Measurements from ENCODE around the gene SLC41A3.

SLC41A3 gene

DNA sequence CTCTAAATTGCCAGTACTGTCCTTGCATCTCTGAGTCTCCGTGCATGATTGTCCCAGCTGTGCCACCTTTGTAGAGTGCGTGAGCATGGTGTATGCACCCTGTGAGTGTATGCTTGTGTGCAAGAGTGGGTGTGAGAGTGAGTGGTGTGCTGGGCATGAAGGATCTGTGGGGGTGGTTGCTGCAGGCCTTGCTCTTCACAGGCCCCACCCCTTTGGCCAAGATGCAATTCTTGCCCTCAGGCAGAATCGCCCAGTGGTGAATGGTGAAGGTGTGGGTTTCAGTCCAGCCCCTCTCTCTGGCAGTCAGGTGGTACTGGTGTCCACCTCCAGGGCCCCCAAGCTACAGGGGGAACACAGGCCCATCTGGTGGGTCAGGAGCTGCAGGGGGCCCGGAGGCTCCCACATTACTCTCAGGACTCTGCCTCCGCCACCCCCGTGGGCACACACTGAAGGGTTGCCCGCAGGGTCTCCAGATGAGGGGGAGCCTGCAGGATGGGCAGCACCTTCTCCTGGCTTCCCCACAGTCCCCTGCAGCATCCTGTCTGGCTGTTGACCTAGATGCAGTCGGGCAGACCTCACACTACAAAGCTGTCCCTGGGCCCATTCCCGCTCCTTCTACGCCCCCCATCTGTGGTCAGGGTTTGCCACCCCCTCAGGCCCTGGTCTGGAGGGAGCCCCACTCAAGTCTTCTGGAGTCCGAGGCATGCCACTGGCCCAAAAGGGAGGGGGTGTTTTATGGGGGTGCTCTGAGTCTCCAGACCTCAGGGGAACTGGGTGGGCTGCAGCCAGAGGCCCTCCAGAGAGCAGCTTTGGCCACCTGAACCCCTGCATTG, 123.3 kb downstream of the SLC41A3 start:
- H3K9me2 ChIP-seq (replicated peaks; ENCODE audit: control insufficient read depth, low read length), result no peaks in the 10 kb centered on the region
- no peaks in the 10 kb centered on the region for H3K79me2 ChIP-seq (ENCODE audit: control insufficient read depth, low read length)
- H3K36me3 ChIP-seq (ENCODE audit: control insufficient read depth, low read length), result no peaks in the 10 kb centered on the region
- H3K4me3 ChIP-seq (ENCODE audit: low read length), result no peak overlapping the region
- no peaks in the 10 kb centered on the region for H3K4me1 ChIP-seq (ENCODE audit: control insufficient read depth, low read length)
- no peaks in the 10 kb centered on the region for H3K9me3 ChIP-seq (ENCODE audit: control insufficient read depth, insufficient read depth, low read length)
- no peak overlapping the region for H3K4me2 ChIP-seq (ENCODE audit: low read length)
- no peaks in the 10 kb centered on the region for H4K20me1 ChIP-seq (ENCODE audit: control insufficient read depth, insufficient read depth, low read depth, low read length)
- H3F3A ChIP-seq (ENCODE audit: control insufficient read depth, insufficient read depth), result no peaks in the 10 kb centered on the region
- no peak overlapping the region for H3K27ac ChIP-seq (ENCODE audit: low read depth, low read length)
- 0 out of 2 replicates have a peak, but pooled peaks cover 5% of the 10 kb centered on the region for H3K27me3 ChIP-seq (ENCODE audit: control insufficient read depth, low read length)
- TF ChIP-seq, protein P1, sequence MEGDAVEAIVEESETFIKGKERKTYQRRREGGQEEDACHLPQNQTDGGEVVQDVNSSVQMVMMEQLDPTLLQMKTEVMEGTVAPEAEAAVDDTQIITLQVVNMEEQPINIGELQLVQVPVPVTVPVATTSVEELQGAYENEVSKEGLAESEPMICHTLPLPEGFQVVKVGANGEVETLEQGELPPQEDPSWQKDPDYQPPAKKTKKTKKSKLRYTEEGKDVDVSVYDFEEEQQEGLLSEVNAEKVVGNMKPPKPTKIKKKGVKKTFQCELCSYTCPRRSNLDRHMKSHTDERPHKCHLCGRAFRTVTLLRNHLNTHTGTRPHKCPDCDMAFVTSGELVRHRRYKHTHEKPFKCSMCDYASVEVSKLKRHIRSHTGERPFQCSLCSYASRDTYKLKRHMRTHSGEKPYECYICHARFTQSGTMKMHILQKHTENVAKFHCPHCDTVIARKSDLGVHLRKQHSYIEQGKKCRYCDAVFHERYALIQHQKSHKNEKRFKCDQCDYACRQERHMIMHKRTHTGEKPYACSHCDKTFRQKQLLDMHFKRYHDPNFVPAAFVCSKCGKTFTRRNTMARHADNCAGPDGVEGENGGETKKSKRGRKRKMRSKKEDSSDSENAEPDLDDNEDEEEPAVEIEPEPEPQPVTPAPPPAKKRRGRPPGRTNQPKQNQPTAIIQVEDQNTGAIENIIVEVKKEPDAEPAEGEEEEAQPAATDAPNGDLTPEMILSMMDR (IDR thresholded peaks at IDR 0.05; ENCODE audit: low read depth, low read length, poor library complexity, severe bottlenecking), result no peak
- TF ChIP-seq EZH2phosphoT487 (IDR thresholded peaks at IDR 0.05; ENCODE audit: borderline replicate concordance, low read length), result no peak

DNA sequence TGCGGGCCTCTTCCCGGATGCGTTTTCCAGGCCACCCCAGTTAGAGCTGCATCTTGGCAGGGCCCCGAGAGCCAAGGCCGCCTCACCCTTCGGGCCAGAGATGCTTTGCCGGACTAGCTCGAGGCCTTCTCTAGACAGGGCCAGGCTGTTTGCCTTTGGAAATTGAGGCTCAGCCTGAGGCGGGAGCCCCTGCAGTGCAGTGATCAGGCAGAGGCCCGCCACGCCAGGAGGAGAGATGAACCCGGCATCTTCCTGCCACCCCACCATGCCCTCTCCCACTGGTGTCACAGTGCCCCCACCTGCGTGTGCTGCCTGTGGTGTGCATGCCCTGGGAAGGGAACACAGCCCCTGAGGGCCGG, 123.9 kb downstream of the SLC41A3 start:
- H3K9me2 ChIP-seq (replicated peaks; ENCODE audit: control insufficient read depth, low read length), result no peaks in the 10 kb centered on the region
- H3K27ac ChIP-seq (ENCODE audit: low read depth, low read length), result no peak overlapping the region
- no peaks in the 10 kb centered on the region for H3K9me3 ChIP-seq (ENCODE audit: control insufficient read depth, insufficient read depth, low read length)
- no peak overlapping the region for H3K4me2 ChIP-seq (ENCODE audit: low read length)
- TF ChIP-seq, protein P1 (IDR thresholded peaks at IDR 0.05; ENCODE audit: low read depth, low read length, poor library complexity, severe bottlenecking), result no peak
- no peak for TF ChIP-seq EZH2phosphoT487 (IDR thresholded peaks at IDR 0.05; ENCODE audit: borderline replicate concordance, low read length)
- peaks cover 5% of the 10 kb centered on the region; the same call in 1 of the 2 replicates for H3K27me3 ChIP-seq (ENCODE audit: control insufficient read depth, low read length)
- no peaks in the 10 kb centered on the region for H3K36me3 ChIP-seq (ENCODE audit: control insufficient read depth, low read length)
- H4K20me1 ChIP-seq (ENCODE audit: control insufficient read depth, insufficient read depth, low read depth, low read length), result no peaks in the 10 kb centered on the region
- H3K4me3 ChIP-seq (ENCODE audit: low read length), result no peak overlapping the region
- peaks cover 2% of the 10 kb centered on the region; the same call in 1 of the 2 replicates for H3K4me1 ChIP-seq (ENCODE audit: control insufficient read depth, low read length)
- no peaks in the 10 kb centered on the region for H3K79me2 ChIP-seq (ENCODE audit: control insufficient read depth, low read length)
- H3F3A ChIP-seq (ENCODE audit: control insufficient read depth, insufficient read depth), result no peaks in the 10 kb centered on the region

DNA sequence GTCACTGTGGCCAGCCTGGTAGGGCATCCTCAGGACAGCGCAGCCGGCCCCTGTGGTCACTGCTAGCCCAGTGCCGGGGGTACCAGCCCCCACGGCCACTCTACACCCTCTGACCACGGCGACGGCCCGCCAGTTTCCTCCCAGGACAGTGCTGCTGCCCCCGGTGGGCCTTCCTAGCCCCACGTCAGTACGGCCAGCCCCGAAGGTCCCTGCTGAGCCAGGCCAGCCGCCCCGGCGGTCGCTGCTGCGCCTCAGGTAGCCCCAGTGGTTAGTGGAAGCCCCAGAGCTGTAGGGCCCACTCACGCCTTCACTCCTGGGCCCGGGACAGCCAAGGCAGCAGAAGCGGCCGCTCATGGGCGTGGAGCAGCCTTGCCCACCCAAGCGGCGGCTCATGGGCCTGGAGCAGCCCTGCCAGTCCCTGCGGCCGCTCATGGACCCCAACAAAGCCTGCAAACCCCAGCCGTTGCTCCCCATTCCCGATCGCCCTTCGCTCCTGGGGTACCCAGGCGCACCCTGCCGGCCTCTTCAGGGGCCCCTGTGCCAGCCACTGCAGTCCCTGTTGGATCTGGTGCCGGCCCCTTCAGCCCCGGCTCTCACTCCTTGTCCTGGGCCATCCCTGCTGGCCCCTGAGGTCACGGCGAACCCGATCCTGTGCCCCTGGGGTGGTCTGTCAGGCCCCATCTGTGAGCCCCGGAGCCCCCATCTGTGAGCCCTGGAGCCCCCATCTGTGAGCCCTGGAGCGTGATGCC, 124.4 kb downstream of the SLC41A3 start:
- Histone ChIP-seq H4K20me1 (ENCODE audit: control insufficient read depth, insufficient read depth, low read depth, low read length) (no peaks in the 10 kb centered on the region), H3K27me3 (ENCODE audit: control insufficient read depth, low read length) (peaks cover 5% of the 10 kb centered on the region; the same call in 1 of the 2 replicates), H3K9me2 (replicated peaks; ENCODE audit: control insufficient read depth, low read length) (no peaks in the 10 kb centered on the region), H3K4me3 (ENCODE audit: low read length) (no peak overlapping the region), H3K4me1 (ENCODE audit: control insufficient read depth, low read length) (peaks cover 2% of the 10 kb centered on the region; the same call in 1 of the 2 replicates), H3K79me2 (ENCODE audit: control insufficient read depth, low read length) (no peaks in the 10 kb centered on the region), H3K4me2 (ENCODE audit: low read length) (no peak overlapping the region), H3K27ac (ENCODE audit: low read depth, low read length) (no peak overlapping the region), H3K36me3 (ENCODE audit: control insufficient read depth, low read length) (no peaks in the 10 kb centered on the region), H3F3A (ENCODE audit: control insufficient read depth, insufficient read depth) (no peaks in the 10 kb centered on the region), H3K9me3 (ENCODE audit: control insufficient read depth, insufficient read depth, low read length) (no peaks in the 10 kb centered on the region)
- TF ChIP-seq EZH2phosphoT487 (IDR thresholded peaks at IDR 0.05; ENCODE audit: borderline replicate concordance, low read length), result no peak
- TF ChIP-seq, protein P1 (IDR thresholded peaks at IDR 0.05; ENCODE audit: low read depth, low read length, poor library complexity, severe bottlenecking), result no peak

Data from DOHH2 (cell line).